Measurements from ENCODE around the gene SERPINE1. TPM values are rescaled to one million over a fixed set of nuclear protein-coding genes. Genes with fewer than 3 reads are reported as not detected.

SERPINE1 gene
- total RNA-seq, 4 donors from 2014 or later, result 4.8 to 9.4 (median 8.9) TPM

DNA sequence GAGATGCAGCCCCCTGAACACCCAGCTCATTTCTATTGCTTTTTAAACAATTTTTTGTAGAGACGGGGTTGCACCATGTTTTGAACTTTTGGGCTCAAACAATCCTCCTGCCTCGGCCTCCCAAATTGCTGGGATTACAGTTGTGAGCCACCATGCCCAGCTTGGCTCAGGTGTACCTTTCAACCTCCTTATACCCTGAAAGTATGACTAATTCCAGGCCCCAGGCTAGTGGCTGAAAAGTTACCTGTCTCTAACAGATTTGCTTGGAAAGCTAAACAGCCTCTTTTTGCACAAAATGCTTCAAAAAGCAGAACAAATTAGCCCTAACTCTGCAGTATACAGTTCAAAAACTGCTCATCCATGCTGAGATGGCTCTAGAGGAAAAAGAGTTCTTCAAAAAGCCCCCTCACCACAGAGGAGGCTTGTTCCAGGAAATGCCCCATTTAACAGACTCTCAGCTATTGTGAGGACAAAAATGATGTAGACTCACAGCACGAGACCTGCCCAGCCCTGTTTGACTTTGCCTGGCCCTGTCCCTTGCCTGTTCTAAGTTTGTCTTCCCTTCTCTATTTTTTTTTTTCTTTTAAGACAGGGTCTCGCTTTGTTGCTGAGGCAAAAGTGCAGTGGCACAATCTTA, 14.0 kb downstream of the SERPINE1 start:
- no peak for TF ChIP-seq POLR2A (IDR thresholded peaks at IDR 0.05)
- no peak for TF ChIP-seq CTCF (IDR thresholded peaks at IDR 0.05)
- no peak for DNase-seq (ENCODE audit: low spot score in 2 of 2)
- intact Hi-C loops (cut with DNase I; ENCODE audit: low total_unique reads), result loop anchor here (10.0 kb wide), 1 partner anchor 144 kb away; no protein-coding TSS in a partner anchor
- WGBS, 2 donors, result 68 to 82% methylated on average over 4 of the region's 4 CpGs
- H3K4me3 ChIP-seq (ENCODE audit: low read depth, poor library complexity, severe bottlenecking), result no peak overlapping the region

DNA sequence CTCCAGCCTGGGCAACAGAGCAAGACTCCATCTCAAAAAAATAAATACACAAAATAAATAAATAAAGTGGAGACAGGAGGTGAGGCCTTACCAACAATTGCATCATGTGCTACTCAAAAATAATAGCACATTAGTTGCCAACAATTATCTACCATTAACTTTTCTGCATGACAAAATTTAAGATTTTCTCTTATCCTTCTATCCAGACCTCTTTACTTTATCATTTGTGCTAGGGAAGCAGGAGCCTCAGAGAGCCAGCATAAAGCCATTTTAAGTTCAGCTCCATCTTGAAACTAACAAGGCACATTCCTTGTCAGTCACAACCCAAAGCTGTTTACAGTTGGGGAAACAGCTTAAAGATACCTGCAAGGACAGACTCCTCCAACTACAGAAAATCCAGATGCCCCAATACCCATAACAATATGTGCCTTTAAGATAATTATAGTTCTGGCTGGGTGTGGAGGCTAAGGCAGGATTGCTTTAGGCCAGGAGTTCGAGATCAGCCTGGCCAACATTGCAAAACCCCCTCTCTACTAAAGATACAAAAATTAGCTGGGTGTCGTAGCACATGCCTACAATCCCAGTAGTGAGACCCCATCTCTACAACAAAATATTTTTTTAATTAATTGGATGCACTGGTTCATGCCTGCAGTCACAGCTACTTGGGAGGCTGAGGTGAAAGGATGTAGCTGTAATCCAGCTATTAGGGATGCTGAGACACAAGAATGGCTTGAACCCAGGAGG, 25.2 kb downstream of the SERPINE1 start:
- no peak overlapping the region for H3K4me3 ChIP-seq (ENCODE audit: low read depth, poor library complexity, severe bottlenecking)
- intact Hi-C loops (cut with DNase I; ENCODE audit: low total_unique reads), result no loop called here
- no peak for TF ChIP-seq POLR2A (IDR thresholded peaks at IDR 0.05)
- TF ChIP-seq CTCF (IDR thresholded peaks at IDR 0.05), result no peak
- DNase-seq (ENCODE audit: low spot score in 2 of 2), result no peak
- 64 to 76% methylated on average over 2 of the region's 2 CpGs for WGBS, 2 donors

DNA sequence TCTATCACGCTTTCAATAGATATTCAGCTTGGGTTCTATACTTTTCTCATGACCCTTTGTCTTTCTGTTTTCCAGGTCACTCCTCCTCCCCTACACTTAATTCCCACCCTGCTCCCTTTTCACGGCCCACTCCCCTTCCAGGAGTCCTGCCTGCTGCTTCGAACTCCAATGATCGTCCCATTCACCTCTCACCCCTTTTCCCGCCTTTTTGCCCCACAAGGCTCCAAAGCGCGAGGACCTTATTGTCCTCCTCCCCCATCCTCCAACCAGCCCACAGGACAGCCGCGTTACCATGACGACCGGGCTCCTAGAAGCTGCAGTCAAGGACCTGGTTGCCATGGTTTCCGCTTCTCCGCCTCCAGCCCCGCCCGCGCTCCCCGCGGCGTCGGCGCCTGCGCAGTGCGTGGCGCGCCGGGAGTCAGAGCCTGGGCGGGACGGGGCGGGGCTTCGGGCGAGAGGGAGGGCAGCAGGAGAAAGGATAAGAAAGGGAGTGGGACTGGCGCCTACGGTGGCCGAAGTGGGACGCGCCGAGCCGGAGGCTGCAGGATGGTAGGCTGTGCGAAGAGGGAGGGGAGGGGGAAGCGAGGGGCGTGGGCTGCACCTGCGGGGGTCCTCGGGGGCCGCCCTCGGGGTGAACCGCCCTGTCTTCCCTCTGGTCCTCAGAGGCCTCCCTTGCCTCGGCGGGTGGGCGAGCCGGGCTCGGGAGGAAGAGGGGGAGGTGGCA, 27.2 kb downstream of the SERPINE1 start, which contains the start of gene AP1S1:
Gene AP1S1 (plus strand): TSS at position 508 of the 724 bp plus-strand sequence. CDS start 39 bp downstream, at position 547.
- WGBS, 2 donors, result 3 to 5% methylated on average over 44 to 51 of the region's 51 CpGs

GRCh38 chr7:101154693-101155102, 27.8 kb downstream of the SERPINE1 start:
- intact Hi-C loops (cut with DNase I; ENCODE audit: low total_unique reads), result no loop called here
- H3K4me3 ChIP-seq (ENCODE audit: low read depth, poor library complexity, severe bottlenecking), result peak overlapping the region; percentile 75
- DNase-seq (ENCODE audit: low spot score in 2 of 2), result no peak
- no peak for TF ChIP-seq POLR2A (IDR thresholded peaks at IDR 0.05)
- no peak for TF ChIP-seq CTCF (IDR thresholded peaks at IDR 0.05)
- WGBS, 2 donors, result 1% methylated on average over 14 to 27 of the region's 34 CpGs

More for the DNA sequence above, 27.2 kb downstream of the SERPINE1 start, which contains the start of gene AP1S1:
- intact Hi-C loops (cut with DNase I; ENCODE audit: low total_unique reads), result no loop called here
- peak within 1 kb of the TSS; percentile 75 for H3K4me3 ChIP-seq (ENCODE audit: low read depth, poor library complexity, severe bottlenecking)
- no peak for TF ChIP-seq POLR2A (IDR thresholded peaks at IDR 0.05)
- no peak for TF ChIP-seq CTCF (IDR thresholded peaks at IDR 0.05)
- peak; percentile 87 to 98 for DNase-seq (ENCODE audit: low spot score in 2 of 2)

- 43 to 49% methylated on average over 4 of the region's 4 CpGs for WGBS, 2 donors
- no peak for DNase-seq (ENCODE audit: low spot score in 2 of 2)
- intact Hi-C loops (cut with DNase I; ENCODE audit: low total_unique reads), result no loop called here
- TF ChIP-seq POLR2A (IDR thresholded peaks at IDR 0.05), result no peak
- TF ChIP-seq CTCF (IDR thresholded peaks at IDR 0.05), result no peak
- H3K4me3 ChIP-seq (ENCODE audit: low read depth, poor library complexity, severe bottlenecking), result peak overlapping the region; percentile 75
Measured at GRCh38 chr7:101155303-101155702, 28.4 kb downstream of the SERPINE1 start.

Measured in lower leg skin (tissue), 4 donors.